A204.1 (cell line): Measurements from ENCODE around the gene ETV3.
"Not testable (repeated sequence)": the region's sequence is repeated elsewhere in the genome, so short reads cannot be mapped to it uniquely, and the experiment has no call there.

Experiments used
- FAIRE-seq: peaks from 2 replicates; lab custom pipeline; 2012; peaks lifted over from hg19 to GRCh38; lab: Jason Lieb, UNC

Gene ETV3

DNA sequence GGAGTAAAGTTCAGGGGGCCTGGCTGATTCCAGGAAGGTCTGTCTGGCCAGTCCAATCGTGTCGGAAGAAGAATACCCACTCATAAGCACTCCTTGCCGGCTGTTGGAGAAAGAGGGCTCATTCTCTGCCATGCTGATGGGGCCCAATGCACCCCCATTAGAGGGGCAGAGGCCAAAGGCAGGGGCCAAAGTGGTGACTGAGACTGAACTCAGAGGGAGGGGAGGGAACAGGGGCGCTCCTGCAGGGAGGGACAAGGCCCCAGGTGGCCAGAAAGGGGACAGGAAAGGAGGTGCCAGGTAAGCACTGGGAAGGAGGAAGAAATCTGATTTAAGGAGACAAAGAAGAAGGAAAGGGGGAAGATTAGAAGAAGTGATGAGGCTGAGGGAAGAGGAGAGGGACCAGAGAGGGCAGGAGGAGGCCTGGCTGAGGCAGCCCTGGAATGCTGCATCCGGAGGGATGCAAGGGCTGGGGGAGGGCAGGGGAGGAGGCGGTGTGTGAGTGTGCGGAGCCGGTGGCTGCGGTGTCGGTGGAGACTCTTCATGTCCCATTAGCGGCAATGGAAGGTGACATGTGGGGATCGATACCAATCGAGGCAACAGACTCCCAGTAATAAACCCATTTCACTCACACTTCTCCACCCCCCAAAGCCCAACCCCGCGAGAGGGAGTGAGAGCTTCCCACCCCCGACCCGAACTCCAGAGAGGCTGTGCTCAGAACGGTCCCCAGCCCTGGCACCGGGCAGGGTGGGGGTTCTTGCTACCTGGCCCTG lies 26.6 kb downstream of the ETV3 start:
- FAIRE-seq: no peak

DNA sequence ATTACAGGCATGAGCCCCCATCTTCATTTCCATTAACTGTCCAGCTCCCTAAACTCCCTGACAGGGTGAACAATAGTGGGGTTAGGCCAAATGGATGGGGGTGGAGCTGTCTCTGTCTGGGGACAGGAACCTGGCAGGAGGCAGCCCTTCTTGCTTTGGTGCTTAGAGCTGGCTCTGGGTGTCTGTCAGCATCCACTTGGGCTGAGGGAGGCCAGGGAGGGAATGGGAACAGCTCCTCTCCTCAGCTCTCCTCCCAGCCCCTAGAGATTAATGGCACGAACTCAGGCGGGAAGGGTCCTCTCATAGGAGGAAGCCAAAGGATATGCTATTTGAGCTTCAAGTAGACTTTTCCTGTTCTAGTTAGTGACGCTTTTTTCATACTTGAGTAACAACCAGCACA lies 27.5 kb downstream of the ETV3 start:
- FAIRE-seq: no peak

DNA sequence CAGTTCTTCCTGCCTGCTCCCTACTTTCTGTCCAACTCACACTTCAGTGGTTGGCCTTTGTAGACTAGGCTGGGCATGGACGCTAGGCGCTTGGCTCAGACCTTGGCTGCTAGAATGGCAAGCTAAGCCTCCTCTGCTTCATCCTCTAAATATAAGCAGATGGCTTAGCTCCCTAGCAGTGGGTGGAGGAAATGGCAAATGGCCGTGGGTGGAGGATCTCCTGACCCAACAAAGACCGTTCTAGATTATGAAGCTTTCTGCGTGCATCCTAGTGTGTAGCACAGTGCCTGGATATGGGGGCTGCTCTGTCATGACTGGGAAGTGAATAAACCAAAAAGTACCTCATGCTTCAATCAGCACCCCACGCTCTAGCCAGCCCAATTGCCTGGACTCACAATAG lies 28.2 kb downstream of the ETV3 start:
- FAIRE-seq: no peak

DNA sequence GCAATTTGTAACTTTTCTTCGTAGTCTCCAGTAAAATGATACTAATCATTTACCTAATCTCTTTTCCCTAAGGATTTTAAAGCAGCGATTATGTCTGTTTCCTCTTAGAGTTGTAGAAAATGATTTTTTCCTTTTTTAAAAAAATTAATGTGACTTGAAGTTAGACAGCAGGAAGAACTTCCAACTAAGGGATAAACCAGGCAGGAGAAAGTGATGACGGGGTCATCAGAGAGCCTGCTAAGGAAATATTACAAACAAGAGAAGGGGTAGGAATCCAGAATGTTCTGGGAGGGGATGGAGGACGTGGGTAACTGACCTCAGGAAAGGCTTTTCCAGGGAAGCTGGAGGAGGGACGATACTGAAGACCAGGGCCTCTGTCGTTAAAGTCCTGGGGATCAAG lies 29.7 kb downstream of the ETV3 start:
- no peak for FAIRE-seq

DNA sequence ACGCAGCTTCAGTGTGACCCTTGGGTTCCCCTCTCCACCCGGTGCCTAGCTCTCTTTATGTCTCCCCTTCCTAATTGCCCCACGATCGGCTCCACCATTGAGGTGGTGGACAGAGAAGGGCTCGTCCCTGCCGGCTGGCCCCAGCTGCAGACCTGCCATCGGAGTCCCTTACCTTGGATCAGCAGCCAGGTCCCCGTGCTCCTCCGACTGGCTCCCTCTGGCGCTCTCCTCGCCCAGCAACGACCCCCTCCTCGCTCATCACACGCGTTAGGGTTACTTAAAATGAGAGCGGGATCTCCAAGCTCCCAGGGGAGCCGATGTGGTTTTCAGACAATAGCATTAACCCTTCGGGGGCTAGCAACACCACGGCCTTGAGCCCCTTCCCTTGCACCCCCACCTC lies 30.5 kb downstream of the ETV3 start:
- FAIRE-seq: no peak

DNA sequence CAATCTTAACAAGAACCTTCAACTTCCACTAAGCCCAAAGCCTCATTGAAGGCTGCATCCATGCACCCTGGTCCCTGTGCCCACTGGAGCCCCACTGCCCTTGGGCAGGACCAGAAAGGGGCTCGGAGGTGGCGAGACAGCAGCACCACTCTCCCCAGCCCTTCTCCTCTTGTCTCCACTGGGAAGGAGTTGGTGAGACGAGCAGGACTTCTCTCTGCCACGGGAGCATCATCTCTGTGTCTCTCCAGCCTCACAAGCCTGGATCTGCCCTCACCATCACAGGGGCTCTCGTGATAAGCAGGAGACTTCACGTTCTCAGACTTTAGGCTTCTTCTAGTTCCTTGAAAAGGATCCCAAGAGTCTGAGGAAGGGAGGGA lies 31.4 kb downstream of the ETV3 start:
- FAIRE-seq: no peak

DNA sequence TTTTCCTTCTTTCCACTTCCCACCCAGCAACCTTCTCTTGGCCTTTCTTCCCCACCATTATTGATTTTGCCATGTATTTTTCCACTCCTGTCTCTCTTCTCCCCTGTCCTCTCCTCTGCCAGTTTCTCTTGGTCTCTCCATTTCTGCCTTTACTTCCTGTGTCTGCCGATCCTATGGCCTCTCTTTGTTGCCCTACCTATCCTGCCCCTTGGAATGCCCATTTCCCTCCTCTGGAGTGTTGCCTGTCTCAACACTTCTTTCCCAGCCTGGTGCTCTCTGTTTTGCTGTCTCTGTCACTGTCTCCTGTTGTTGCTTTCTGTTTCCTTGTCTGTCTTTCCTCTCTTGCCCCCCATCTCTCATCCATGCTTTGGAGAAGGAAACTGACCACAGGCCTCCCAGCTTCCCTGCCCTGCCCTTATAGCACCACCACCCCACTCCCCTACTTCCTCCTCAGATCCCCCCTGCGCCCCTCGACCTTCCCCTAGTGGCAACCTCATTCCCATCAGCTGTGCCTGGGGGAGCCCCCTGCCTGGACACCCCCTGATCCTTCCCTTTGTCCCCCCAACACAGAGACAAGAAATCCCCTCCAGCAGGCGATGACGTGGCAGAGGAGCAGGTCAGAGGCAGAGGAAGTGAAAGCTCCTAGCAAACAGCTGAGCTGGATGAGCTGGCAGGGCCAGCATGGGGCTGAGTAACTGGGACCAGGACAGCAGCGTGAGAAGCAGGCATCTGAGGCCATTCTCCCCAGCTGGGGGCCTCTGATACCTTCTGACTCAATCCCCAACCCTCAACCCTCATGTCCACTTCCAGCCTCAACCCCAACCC lies 32.0 kb downstream of the ETV3 start:
- no peak for FAIRE-seq

DNA sequence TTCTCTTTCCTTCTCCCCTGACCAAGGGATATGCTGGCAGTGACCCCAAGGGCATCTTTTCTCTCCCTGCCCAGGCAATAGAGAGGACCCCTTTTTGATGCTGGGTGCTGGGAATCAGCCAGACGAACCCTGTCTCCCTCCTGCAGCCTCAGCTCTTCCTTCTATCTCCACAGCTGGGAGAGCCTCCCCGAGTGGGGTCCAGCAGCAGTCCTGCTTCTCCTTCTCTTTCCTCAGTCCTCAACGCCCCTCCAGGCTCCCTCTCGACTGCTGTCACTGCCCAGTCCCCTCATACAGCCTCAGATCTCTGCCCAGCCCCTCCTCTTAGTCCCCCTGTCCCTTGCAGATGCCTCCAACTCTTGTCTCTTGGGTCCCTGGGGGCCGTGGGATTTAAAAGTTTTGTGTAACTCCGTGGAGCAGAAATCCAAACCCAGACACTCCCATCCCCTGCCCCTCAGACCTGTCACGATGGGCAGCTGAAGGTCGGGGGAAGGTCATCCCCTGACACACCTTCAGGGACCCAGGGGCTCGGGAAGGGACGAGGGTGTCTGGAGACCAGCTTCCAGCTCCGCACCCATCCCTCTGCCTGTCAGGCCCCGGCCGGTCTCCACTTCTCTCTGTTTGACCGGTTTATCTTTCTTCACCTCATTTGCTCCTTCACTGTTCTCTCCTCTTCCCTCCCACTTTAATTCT lies 32.8 kb downstream of the ETV3 start:
- FAIRE-seq: no peak

DNA sequence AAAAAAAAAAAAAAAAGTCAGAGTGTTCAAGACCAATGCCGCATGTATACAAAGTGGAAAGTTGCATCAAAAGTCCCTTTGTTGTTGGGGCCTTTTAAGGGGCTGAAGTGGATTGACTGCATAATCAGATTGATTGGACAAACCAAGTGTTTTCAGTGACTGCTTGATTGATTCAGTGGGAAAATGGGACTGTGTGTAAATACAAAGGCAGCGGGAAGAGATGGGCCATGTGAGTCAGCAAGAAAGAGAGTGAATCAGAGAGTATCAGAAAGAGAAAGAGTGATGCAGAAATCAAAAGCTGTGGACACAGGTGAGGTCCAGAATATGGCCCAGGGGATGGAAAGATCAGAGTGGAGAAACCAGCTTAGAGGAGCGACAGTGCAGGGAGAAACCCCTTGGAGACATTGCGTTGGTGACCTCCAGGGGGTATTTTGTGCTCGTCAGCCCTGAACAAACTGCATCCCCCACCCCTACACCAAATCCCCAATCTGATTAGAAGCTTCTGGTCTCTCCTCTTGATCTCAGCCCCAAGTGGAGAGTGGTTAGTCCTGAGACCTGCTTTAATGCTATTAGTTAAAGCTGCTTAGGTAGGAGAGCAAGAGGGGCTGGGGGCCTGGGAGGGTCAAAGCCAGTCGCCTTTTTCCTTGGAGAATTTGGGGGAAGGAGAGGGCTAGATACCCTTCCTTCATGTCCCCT lies 33.4 kb downstream of the ETV3 start:
- FAIRE-seq: no peak

DNA sequence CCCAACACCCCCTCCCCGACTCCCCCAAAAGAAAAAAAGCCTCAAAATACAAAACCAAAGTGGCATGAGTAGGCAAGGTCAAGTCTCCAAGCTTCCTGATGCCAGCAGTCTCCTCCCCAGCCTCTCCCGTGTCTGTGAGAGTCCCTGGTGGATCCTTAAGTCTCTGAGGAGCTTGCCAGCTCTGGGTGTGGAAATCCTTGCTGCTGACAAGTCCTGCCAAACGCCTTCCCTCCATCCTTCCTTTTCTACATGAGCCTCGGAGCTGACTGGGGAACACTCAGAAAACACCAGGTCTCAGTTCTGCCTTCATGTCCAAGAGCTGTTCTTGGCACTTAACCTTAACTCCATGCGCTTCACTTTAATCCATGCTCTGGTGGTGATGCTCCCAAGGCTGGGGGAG lies 34.9 kb downstream of the ETV3 start:
- no peak for FAIRE-seq

DNA sequence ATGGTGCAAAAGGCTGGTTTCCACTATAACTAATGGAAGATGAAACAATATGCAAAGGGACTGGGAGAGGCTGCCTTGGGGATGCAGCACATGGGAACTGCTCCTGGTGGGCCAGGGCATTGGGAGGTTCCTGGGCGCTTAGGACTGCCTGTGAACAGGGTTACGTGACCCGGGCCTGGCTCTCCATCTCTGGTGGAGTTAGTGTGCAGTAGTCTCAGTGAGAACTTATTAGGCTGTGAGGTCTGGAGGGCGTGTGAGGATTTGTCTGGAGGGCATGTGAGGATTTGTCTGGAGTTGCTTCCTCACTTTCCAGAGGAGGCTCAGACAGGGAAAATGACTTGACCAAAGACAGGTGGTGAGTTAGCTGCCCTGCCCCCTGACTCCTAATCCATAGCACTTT lies 37.0 kb downstream of the ETV3 start:
- no peak for FAIRE-seq

DNA sequence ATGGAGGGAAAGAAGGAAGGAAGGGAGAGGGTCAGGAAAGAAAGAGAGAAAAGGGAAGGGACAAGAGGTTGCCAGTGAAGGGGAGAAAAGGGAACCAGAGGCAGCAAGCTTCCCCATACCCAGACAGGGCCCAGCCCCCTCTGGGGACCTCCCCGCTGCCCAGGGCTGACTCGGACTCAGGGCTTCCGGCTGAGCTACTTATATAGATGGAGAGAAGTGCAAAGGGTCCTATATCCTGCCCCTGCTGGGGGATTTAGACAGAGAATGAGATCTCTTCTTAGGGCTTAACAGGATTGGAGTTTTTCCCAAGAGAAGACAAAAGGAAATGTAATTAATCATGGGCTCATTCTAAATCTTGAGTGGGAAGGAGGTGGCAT lies 38.6 kb downstream of the ETV3 start, which contains the start of gene ETV3L:
Gene ETV3L, minus strand, starts transcription at position 176 of the 377 bp plus-strand sequence. CDS start 285 bp downstream, outside the sequence.
- FAIRE-seq: no peak

DNA sequence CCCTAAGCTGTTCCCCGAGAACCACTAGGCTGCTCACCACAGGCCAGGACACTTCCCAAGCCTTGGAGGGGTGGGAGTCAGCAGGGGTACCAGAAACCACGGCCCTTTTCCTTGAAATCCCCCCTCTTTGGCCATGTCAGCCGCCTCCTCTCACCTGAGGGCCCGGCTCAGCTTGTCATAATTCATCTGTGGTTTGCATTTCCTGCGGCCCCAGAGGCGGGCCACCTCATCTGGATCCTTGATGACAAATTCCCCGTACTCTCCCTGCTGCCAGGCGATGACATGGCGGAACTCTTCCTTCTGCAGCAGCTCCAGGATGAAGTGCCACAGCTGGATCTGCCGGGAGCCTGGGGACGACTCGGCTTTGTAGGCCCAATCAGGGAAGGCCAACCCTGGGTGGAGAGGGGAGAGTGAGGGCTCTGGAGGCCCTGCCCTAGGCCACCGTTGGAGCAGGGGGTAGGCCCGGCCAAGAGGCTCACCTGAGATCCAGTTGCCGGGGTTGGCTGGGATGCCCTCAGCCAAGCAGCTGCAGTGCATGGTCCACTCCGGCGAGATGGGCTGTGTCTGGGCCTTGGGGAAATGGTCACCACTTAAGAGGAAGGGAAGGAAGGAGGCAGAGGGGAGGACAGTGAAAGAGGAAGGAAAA lies 39.1 kb downstream of the ETV3 start:
- FAIRE-seq: not testable (repeated sequence)

DNA sequence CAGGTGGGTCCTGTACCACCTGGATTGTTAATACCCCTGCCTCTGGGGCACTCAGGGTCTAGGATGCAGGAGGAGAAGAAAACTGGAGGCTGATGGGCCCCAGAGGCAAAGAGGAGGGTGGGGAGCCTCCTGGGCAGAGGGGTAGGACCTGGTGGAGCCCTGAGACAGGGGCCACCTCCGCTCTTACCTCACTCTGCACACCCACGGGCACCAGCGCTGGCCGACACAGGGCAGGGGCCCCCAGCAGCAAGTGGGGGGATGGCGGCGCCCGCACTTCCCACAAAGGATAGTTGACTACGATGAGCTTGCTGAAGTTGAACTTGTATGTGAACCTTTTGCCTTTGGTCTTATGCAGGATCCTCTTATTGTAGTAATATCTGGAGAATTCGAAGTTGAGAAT lies 39.7 kb downstream of the ETV3 start:
- FAIRE-seq: no peak

DNA sequence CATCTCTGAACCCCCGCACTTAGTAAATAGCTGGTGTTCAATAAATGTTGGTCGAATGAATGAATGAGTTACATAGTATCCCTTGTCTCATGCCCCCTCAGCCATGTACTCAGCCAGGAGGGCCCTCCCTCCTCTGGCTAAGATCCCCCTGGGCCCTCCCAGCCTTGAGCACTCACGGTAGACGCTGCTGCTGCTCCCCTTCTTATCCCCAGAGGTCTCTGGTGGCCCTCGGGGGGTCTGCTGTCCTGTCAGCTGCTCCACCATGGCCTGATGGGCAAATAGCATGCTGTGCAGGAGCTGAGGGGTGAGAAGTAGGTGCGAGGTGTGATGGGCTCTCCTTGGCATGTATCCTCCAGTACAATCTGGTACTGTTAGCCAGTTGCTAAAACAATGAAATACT lies 40.5 kb downstream of the ETV3 start:
- no peak for FAIRE-seq

DNA sequence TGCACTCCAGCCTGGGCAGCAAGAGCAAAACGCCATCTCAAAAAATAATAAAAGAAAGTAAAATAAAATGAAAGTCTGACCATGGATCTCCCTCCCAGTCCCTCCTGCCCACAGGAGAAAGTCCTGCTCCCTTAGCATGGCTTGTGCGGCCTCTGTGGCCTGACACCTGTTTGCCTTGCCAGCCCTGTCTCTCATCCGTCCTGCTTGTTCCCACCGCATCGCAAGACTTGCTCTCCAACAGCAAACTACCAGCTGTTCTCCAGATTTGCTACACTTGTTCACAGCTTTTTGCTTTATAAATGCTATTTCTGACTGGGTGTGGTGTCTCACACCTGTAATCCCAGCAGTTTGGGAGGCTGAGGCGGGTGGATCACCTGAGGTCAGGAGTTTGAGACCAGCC lies 41.3 kb downstream of the ETV3 start:
- no peak for FAIRE-seq

DNA sequence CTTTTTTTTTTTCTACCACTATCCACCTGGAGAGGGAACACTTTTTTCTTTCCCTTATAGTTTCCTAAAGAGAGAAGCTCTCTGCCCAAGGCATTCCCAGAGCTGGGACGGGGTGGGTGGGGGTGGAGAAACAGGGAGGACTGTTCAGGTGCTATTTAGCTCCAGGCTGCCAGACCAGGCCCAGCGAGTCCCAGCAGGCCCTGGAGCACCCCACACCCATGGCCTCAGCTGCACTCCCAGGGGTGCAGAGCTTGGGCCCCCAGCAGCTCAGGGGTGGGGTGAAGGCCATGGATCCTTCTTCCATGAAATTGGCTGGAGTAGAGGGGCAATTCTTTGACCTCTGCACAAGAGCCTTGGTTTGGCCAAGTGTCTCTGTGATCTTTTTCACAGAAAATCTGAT lies 42.6 kb downstream of the ETV3 start:
- no peak for FAIRE-seq

DNA sequence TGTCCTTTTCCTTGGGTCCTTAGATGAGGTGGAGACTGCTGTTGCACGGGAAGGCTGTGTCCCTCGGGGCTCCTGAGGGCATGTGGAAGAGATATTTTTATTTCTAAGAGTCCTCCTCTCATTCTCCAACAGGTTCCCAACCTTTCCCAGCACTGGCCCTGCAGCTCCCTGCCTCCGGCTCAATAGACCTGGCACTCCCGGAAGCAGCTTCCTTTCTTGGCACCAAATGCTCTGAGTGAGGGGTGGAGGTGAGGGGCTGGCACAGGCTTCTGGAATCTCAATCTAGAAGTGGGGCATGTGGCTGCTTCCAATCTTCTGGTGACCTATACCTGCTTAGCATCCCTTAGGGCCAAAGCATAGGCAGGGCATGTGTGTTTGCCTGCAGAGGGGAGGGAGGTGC lies 43.1 kb downstream of the ETV3 start:
- FAIRE-seq: no peak

DNA sequence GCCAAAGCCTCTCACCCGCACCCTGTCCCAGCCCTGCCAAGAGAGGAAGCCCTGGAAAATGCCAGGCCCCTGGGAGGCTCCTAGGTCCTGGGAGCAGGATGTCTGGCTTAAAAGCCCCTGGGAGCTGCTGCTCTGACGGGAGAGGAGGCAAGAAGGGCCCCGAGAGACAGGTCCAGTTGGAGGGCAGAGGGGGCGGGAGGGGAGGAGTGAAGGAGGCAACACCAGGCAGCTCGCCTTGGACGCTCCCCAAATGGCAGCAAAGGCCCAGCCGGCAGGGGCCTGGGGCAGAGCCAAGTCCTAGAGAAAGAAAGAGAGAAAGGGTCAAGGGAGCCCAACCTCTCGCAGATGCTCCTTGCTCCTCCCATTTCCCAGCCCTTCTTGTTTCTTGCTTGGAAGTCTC lies 45.4 kb downstream of the ETV3 start:
- FAIRE-seq: no peak

DNA sequence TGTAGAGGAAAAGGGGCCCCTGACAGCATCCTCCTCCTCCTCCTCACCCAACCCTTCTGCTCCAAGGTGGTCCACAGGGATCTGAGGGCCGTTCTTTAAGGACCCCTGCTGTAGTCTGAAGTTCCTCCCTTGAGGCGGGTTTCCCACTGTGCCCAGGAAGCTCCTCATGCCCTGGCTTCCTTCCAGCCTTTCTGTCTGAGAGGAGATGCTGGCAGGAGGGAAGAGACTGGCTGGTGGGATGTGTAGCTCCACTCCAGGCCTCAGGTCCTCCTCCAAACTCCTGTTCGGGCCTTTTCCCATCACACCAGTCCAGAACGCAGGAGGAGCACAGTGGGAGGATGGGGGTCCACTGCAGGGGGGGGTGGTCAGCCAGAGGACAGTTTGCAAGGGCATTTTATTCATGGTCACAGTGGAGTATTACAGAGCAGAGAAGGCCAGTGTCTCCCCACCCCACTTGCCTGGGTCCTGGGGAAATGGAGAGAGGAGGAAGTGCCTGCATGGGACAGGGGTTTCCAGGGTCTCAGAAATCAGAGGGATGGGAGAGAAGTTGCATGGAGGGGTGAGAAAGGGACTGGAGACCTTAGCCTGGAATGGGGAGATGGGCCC lies 46.4 kb downstream of the ETV3 start:
- FAIRE-seq: no peak

DNA sequence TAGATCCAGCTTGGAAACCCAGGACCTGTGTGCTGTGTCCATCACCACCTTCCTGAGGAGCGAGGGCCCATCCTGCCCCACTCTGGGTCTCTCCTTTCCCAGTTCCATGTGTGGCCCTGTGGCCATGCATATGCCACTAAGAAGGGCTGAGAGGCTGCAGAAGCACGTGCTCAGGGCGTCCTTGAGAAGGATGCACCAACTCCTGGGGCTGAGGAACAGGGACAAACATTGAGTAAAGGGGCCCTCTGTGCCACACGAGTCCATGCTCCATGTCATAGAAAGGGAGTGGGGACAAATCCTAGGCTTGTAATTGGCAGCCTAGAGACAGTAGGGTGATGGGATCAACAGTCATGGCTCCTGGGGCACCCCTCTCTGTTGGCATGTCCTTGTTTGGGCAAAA lies 47.0 kb downstream of the ETV3 start:
- FAIRE-seq: no peak

DNA sequence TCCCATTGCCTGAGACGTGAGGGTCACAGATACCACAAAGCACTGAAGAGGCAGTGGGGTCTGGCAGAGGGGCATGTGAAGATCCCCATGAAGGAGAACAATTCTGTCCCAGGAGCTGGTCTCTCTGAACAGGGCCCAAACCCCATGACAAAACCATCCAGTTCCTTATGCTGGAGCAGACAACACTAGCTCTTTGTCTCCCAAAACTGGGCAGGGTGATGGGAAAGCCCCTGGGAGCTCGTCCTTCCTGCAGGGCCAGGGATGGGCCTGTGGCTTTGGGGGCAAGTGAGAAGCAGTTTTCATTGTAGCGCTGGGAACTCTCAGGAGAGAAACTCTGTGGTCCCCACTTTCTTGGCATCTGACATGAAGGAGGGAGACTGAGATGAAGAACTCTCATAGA lies 47.4 kb downstream of the ETV3 start:
- FAIRE-seq: no peak
